Panc1 (cell line): ENCODE data around the gene CIAO1.

ENCODE experiments used
- CTCF ChIP-seq: fragments of 450-650 bp; IDR thresholded peaks from 2 replicates; pipeline ENCODE4 v1.5.1; 2017; ENCODE audit warnings: mild to moderate bottlenecking
- TCF7L2 ChIP-seq: IDR thresholded peaks from 2 replicates; pipeline ENCODE4 v1.6.1; 2011; ENCODE audit warnings: mild to moderate bottlenecking, low read depth, low read length, inconsistent platforms

- TF ChIP-seq CTCF (no peak), TCF7L2 (no peak)
Measured at GRCh38 chr2:96233436-96233835, 32.6 kb upstream of the CIAO1 start.
